HCT116 (cell line): ENCODE data around the gene SERPINE3. TPM values are rescaled to one million over a fixed set of nuclear protein-coding genes. Genes with fewer than 3 reads are reported as not detected.

Source experiments
- ATAC-seq: fragments of 200-7000 bp; cut with Tn5 transposase; 2 replicates; pipeline ENCODE4 v1.9.1; 2020; ENCODE audit warnings: mild to moderate bottlenecking, moderate library complexity
- BruUV-seq: library from RNA; stranded (reverse); fragments of 400-500 nt; replicated peaks from 2 replicates; lab custom pipeline; 2021; lab: Mats Ljungman, UMichigan
- CTCF ChIA-PET: fragments of 300-600 bp; sonication (Branson Sonifier 250); formaldehyde crosslinking; loops from one replicate; lab custom pipeline; 2021; ENCODE audit warnings: antibody characterized with exemption; lab: Charles Lee
- POLR2A ChIA-PET: fragments of 300-600, 350-600 bp; sonication (Branson Sonifier 250); formaldehyde crosslinking; loops from one replicate; lab custom pipeline; 2021; ENCODE audit warnings: antibody characterized with exemption; lab: Charles Lee
- RAD21 ChIA-PET, 2 experiments: fragments of 300-600 bp; sonication (Branson Sonifier 250); formaldehyde crosslinking; loops; one replicate each; lab custom pipeline; 2023; ENCODE audit warnings: low total read pairs in 2 of 2; ENCODE audit not compliant: uncharacterized antibody in 2 of 2, unreplicated experiment in 2 of 2, low non-redundant PET in 1 of 2; lab: Charles Lee
- DNase-seq: peaks from one replicate; pipeline ENCODE4 v3.0.0-alpha.2; 2010; ENCODE audit warnings: low read depth, low spot score
- H2AFZ ChIP-seq: fragments of 200-600 bp; shearing (Covaris generic), sonication (generic); 2 replicates; pipeline ENCODE4 v1.6.1; 2017; ENCODE audit warnings: low read depth, mixed run types, mixed read lengths, antibody characterized with exemption, low read length; ENCODE audit not compliant: poor library complexity, severe bottlenecking
- H3K27ac ChIP-seq: 2 replicates; pipeline ENCODE4 v1.5.1; 2012; ENCODE audit warnings: low read depth, low read length
- H3K27me3 ChIP-seq: fragments of 200-600 bp; sonication (generic); 2 replicates; pipeline ENCODE4 v1.6.1; 2016; ENCODE audit warnings: mixed run types, low read length, mixed read lengths; ENCODE audit not compliant: insufficient read depth
- H3K36me3 ChIP-seq, 2 experiments: fragments of 200-500 bp in 1 of 2; fragments of 200-600 bp in 1 of 2; sonication (Bioruptor generic) in 1 of 2; sonication (generic) in 1 of 2; 2 replicates each; pipeline versions ENCODE4 v1.5.1 to v1.6.1; 2014 to 2016; ENCODE audit warnings: low read length in 2 of 2, inconsistent platforms in 1 of 2, mixed read lengths in 1 of 2, mixed run types in 1 of 2; ENCODE audit not compliant: insufficient read depth in 2 of 2, control insufficient read depth in 1 of 2
- H3K4me1 ChIP-seq, 2 experiments: fragments of 200-600 bp in 1 of 2; sonication (generic) in 1 of 2; 2 replicates each; pipeline versions ENCODE4 v1.5.1 to v1.6.1; 2012 to 2017; ENCODE audit warnings: low read length in 2 of 2, inconsistent platforms in 1 of 2, mild to moderate bottlenecking in 1 of 2, mixed read lengths in 1 of 2, mixed run types in 1 of 2, moderate library complexity in 1 of 2; ENCODE audit not compliant: insufficient read depth in 2 of 2, control insufficient read depth in 1 of 2
- H3K4me2 ChIP-seq: fragments of 200-600 bp; sonication (generic); 2 replicates; pipeline ENCODE4 v1.6.1; 2017; ENCODE audit warnings: mixed run types, low read length, mixed read lengths
- H3K4me3 ChIP-seq, 2 experiments: fragments of 200-600 bp in 1 of 2; sonication (generic) in 1 of 2; replicated peaks in 1 of 2; 2 replicates each; pipeline ENCODE4 v1.5.1; 2011 to 2016; ENCODE audit warnings: low read length in 2 of 2, control low read depth in 1 of 2, low read depth in 1 of 2, mild to moderate bottlenecking in 1 of 2, mixed read lengths in 1 of 2, mixed run types in 1 of 2
- H3K79me2 ChIP-seq: fragments of 200-600 bp; sonication (generic); 2 replicates; pipeline ENCODE4 v1.6.1; 2017; ENCODE audit warnings: mild to moderate bottlenecking, mixed run types, low read length, moderate library complexity, mixed read lengths; ENCODE audit not compliant: insufficient read depth
- H3K9ac ChIP-seq: fragments of 200-600 bp; sonication (generic); 2 replicates; pipeline ENCODE4 v1.6.1; 2016; ENCODE audit warnings: low read length, mixed read lengths
- H3K9me2 ChIP-seq: fragments of 200-600 bp; sonication (generic), shearing (Covaris generic); 2 replicates; pipeline ENCODE4 v1.6.1; 2017; ENCODE audit warnings: mixed run types, mild to moderate bottlenecking, moderate library complexity; ENCODE audit not compliant: insufficient read depth
- H3K9me3 ChIP-seq, 2 experiments: fragments of 200-500 bp in 1 of 2; fragments of 200-600 bp in 1 of 2; sonication (Bioruptor generic) in 1 of 2; sonication (generic) in 1 of 2; 2 replicates each; pipeline ENCODE4 v1.6.1; 2014 to 2017; ENCODE audit warnings: low read length in 2 of 2, mixed read lengths in 2 of 2, inconsistent platforms in 1 of 2, low read depth in 1 of 2, mild to moderate bottlenecking in 1 of 2, mixed run types in 1 of 2, moderate library complexity in 1 of 2; ENCODE audit not compliant: control insufficient read depth in 1 of 2, insufficient read depth in 1 of 2
- H4K20me1 ChIP-seq: fragments of 200-600 bp; sonication (generic), shearing (Covaris generic); 2 replicates; pipeline ENCODE4 v1.6.1; 2017; ENCODE audit warnings: mixed run types, mild to moderate bottlenecking, moderate library complexity; ENCODE audit not compliant: insufficient read depth
- ATF3 ChIP-seq: IDR thresholded peaks from 2 replicates; pipeline ENCODE4 v1.6.1; 2012
- CEBPB ChIP-seq: IDR thresholded peaks from 2 replicates; pipeline ENCODE4 v1.6.1; 2012; ENCODE audit warnings: low read depth
- CTCF ChIP-seq, 3 experiments: fragments of 200-600 bp in 1 of 3; sonication (generic) in 1 of 3; IDR thresholded peaks in 2 of 3; conservative IDR thresholded peaks in 1 of 3; 2 replicates each; pipeline ENCODE4 v1.5.1; 2012 to 2017; ENCODE audit warnings: low read depth in 2 of 3, low read length in 2 of 3, antibody characterized with exemption in 1 of 3, borderline replicate concordance in 1 of 3, control low read depth in 1 of 3, mild to moderate bottlenecking in 1 of 3, mixed read lengths in 1 of 3, mixed run types in 1 of 3, moderate library complexity in 1 of 3; ENCODE audit not compliant: insufficient read depth in 1 of 3
- EGR1 ChIP-seq: IDR thresholded peaks from 2 replicates; pipeline ENCODE4 v1.6.1; 2012; ENCODE audit warnings: low read depth
- EZH2 ChIP-seq: fragments of 200-600 bp; sonication (generic); IDR thresholded peaks from 2 replicates; pipeline ENCODE4 v1.6.1; 2017; ENCODE audit warnings: antibody characterized with exemption, mixed run types
- EZH2phosphoT487 ChIP-seq: fragments of 200-600 bp; IDR thresholded peaks from 2 replicates; pipeline ENCODE4 v1.6.1; 2018; ENCODE audit warnings: antibody characterized with exemption, borderline replicate concordance
- FOSL1 ChIP-seq: IDR thresholded peaks from 2 replicates; pipeline ENCODE4 v1.6.1; 2012; ENCODE audit warnings: low read depth
- MAX ChIP-seq: IDR thresholded peaks from 2 replicates; pipeline ENCODE4 v1.6.1; 2012
- POLR2A ChIP-seq: IDR thresholded peaks from 2 replicates; pipeline ENCODE4 v1.7.0; 2011; ENCODE audit warnings: borderline replicate concordance; ENCODE audit not compliant: insufficient read depth, insufficient read length; ENCODE audit errors: extremely low read depth
- SRF ChIP-seq: IDR thresholded peaks from 2 replicates; pipeline ENCODE4 v1.6.1; 2012; ENCODE audit warnings: low read depth
- TCF7L2 ChIP-seq: IDR thresholded peaks from 2 replicates; pipeline ENCODE4 v1.7.0; 2011; ENCODE audit warnings: borderline replicate concordance, inconsistent platforms; ENCODE audit not compliant: insufficient read depth, insufficient read length; ENCODE audit errors: extremely low read depth
- YY1 ChIP-seq: IDR thresholded peaks from 2 replicates; pipeline ENCODE4 v1.6.1; 2011; ENCODE audit warnings: low read length, low read depth, moderate library complexity, mild to moderate bottlenecking; ENCODE audit not compliant: insufficient replicate concordance; ENCODE audit errors: extremely low read depth
- ZBTB33 ChIP-seq: IDR thresholded peaks from 2 replicates; pipeline ENCODE4 v1.6.1; 2011; ENCODE audit warnings: mild to moderate bottlenecking, low read length, moderate library complexity; ENCODE audit not compliant: insufficient replicate concordance; ENCODE audit errors: extremely low read depth
- ZFX ChIP-seq: fragments of 450-650 bp; IDR thresholded peaks from 2 replicates; pipeline ENCODE4 v1.6.1; 2017
- ZNF274 ChIP-seq: fragments of 200-500 bp; sonication (Bioruptor generic); IDR thresholded peaks from 2 replicates; pipeline ENCODE4 v1.6.1; 2014; ENCODE audit warnings: mild to moderate bottlenecking, low read depth, low read length, inconsistent platforms
- intact Hi-C: fragments of 100-400 bp; cut with micrococcal nuclease; formaldehyde crosslinking; loops from 2 replicates; pipeline ENCODE4 v1.10.0; 2022
- total RNA-seq: library from RNA; stranded (reverse); gene quantifications from one replicate; pipeline ENCODE4 v1.2.1, GENCODE V29; 2021; ENCODE audit not compliant: unreplicated experiment

The SERPINE3 gene
- total RNA-seq, 1 experiment from 2014 or later = not detected

- H3K27me3 ChIP-seq = no peaks in the 10 kb centered on the region
- ATAC-seq = no peak
- no peak overlapping the region for H3K9ac ChIP-seq
- TF ChIP-seq CTCF (IDR thresholded peaks at IDR 0.05 in 2 of 3, conservative IDR thresholded peaks at IDR 0.05 in 1 of 3; ENCODE audit: borderline replicate concordance in 1 of 3, insufficient read depth in 1 of 3, low read depth in 2 of 3, low read length in 2 of 3) (no peak), ATF3 (no peak), ZFX (no peak), EGR1 (no peak)
- no peaks in the 10 kb centered on the region for H4K20me1 ChIP-seq
- POLR2A ChIA-PET = no interaction called here
- no peaks in the 10 kb centered on the region for H3K9me2 ChIP-seq
- RAD21 ChIA-PET = no interaction called here
- no peak overlapping the region for H2AFZ ChIP-seq
- no peaks in the 10 kb centered on the region for H3K36me3 ChIP-seq
- intact Hi-C loops = no loop called here
- no peak for DNase-seq
- no peaks in the 10 kb centered on the region for H3K9me3 ChIP-seq
- H3K27ac ChIP-seq = no peak overlapping the region
- no peak overlapping the region for H3K4me2 ChIP-seq
- H3K4me1 ChIP-seq = no peaks in the 10 kb centered on the region
- no TSS peak for BruUV-seq
- H3K79me2 ChIP-seq = no peaks in the 10 kb centered on the region
- CTCF ChIA-PET = interaction anchor here (0.6 kb wide), 1 partner anchor 394 kb away, joined by 3 read pairs; no protein-coding TSS in a partner anchor
- no peak overlapping the region for H3K4me3 ChIP-seq
These were observed 17.7 kb upstream of the SERPINE3 start for GRCh38 chr13:51321836-51322235.

GRCh38 chr13:51322826-51323225 lies 16.7 kb upstream of the SERPINE3 start:
- POLR2A ChIA-PET = no interaction called here
- Histone ChIP-seq H3K27ac (no peak overlapping the region), H2AFZ (no peak overlapping the region), H3K9me2 (no peaks in the 10 kb centered on the region), H3K36me3 (no peaks in the 10 kb centered on the region), H3K9ac (no peak overlapping the region), H4K20me1 (no peaks in the 10 kb centered on the region), H3K79me2 (no peaks in the 10 kb centered on the region), H3K4me2 (no peak overlapping the region), H3K9me3 (no peaks in the 10 kb centered on the region), H3K4me1 (no peaks in the 10 kb centered on the region), H3K4me3 (no peak overlapping the region), H3K27me3 (no peaks in the 10 kb centered on the region)
- CTCF ChIA-PET = no interaction called here
- RAD21 ChIA-PET = no interaction called here
- intact Hi-C loops = no loop called here
- no TSS peak for BruUV-seq
- ATAC-seq = no peak
- no peak for DNase-seq
- TF ChIP-seq MAX (no peak), FOSL1 (no peak), TCF7L2 (no peak), ZBTB33 (no peak), SRF (no peak), YY1 (no peak), ATF3 (no peak), EZH2phosphoT487 (no peak), EZH2 (no peak), CEBPB (no peak), ZNF274 (no peak), POLR2A (no peak)
